HG02610 (cell line): ENCODE data around the gene HDAC4.
"Not testable (repeated sequence)": the region's sequence is repeated elsewhere in the genome, so short reads cannot be mapped to it uniquely, and the experiment has no call there.

ENCODE experiments used
- ATAC-seq: cut with Tn5 transposase; IDR thresholded peaks from one replicate; pipeline ENCODE4 v1.9.1; 2021; ENCODE audit warnings: mild to moderate bottlenecking, moderate library complexity; ENCODE audit not compliant: unreplicated experiment

Gene HDAC4

GRCh38 chr2:239180526-239181073, 220.2 kb downstream of the HDAC4 start:
- ATAC-seq: no peak

DNA sequence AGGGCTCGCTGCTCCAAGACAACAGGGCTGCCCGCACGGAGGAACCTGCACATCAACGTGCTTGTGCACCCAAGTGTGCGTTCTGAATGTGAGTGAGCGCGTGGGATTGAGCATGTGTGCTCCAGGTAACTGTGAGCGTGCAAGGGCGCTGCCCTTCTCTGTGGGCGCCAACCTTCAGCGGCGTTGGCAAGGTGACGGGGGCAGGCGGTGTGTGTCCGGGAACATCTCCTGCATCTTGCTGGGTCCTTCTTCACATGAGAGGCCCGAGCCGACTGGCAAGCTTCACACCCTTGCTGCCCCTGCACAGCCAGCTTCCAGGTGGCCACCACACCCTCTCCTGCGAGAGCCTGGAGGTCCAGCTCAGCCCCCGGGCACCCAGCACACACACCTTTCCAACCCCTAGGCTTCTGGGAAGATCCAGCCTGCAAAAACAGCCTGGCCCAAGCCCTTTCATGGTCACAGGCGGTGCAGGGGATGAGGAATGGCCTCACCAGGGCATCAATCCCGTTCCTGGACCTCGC, 220.9 kb downstream of the HDAC4 start:
- ATAC-seq: no peak

GRCh38 chr2:239178954-239179353, 221.9 kb downstream of the HDAC4 start:
- no peak for ATAC-seq

- no peak for ATAC-seq
These were observed 222.3 kb downstream of the HDAC4 start for GRCh38 chr2:239178484-239178883.

- ATAC-seq: no peak
These were observed 222.9 kb downstream of the HDAC4 start for GRCh38 chr2:239177908-239178307.

DNA sequence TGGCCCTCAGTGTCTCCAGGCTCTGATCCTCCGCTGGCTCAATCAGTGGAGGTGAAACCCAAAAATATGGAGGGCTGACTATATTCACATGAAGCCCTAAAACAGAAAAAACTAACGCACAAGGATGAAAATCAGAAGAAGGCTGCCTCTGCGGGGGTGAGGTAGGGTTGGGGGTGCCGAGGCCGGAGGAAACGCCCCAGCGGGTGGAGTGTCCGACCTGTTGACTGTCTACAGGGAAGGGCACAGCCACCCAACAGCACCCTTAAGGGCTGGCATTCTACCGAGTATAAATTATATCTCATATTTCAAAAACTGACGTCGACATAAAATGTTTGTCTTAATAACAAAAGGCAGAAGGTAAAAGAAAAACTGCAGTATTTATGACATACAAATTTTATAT, 223.5 kb downstream of the HDAC4 start:
- no peak for ATAC-seq

DNA sequence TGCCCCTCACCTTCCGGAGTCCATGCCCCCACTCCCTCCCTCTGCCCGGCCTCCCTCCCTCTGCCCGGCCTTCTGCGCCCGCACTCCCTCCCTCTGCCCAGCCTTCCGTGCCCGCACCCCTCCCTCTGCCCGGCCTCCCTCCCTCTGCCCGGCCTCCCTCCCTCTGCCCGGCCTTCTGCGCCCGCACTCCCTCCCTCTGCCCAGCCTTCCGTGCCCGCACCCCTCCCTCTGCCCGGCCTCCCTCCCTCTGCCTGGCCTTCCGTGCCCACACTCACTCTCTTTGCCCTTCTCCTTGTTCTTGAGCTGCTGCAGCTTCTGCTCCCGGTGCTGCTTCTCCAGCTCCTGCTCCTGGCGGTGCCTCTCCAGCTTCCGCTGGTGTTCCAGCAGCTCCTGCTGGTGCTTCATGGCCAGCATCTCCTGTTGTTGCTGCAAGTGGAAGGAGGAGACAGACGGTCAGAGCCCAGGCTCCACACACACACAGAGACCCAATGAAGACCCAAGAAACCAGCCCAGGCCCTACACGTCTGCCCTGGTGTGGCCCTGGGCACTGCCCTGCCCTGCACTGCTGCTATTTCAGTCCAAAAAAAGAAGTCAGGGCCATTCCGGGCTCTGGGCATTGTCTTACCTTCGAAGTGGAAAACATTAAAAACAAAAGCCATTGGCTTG, 224.5 kb downstream of the HDAC4 start:
- not testable (repeated sequence) for ATAC-seq

- no peak for ATAC-seq
These were observed 225.6 kb downstream of the HDAC4 start for GRCh38 chr2:239175181-239175580.

DNA sequence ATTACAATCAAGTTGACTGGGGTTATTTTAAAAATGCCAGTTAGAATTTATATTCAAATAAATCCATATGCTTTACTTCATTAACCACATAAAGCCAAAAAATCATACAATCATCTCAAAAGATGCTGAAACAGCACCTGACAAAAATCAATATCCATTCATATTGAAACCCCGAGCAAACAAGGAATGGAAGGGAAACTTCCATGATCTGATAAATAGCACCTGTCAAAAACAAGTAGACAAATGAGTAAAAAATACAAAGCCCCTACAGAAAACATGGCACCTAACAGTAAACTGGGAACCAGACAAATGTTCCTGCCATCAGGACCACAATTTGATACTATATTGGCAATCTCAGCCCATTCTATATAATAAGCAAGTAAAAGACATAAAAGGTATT, 227.5 kb downstream of the HDAC4 start:
- no peak for ATAC-seq

DNA sequence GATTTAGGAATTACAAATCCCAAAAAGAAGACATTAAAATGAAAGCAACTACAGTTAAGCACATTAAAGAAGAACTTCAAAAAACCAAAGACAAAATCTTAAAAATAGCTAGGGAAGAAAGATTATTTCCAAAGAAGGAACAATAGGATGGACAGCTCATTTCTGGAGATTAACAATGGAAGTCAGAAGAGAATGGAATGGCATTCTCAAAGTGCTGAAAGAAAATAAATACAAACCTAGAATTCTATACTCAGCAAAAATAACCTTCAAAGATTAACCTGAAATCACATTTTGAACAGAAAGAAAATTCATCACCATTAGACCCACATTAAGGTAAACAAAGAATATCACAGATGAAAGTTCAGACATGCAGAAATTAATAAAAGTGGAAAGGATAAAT, 229.2 kb downstream of the HDAC4 start:
- no peak for ATAC-seq

- no peak for ATAC-seq
These were observed 231.3 kb downstream of the HDAC4 start for GRCh38 chr2:239169311-239170048.

GRCh38 chr2:239168575-239168974, 232.2 kb downstream of the HDAC4 start:
- ATAC-seq: no peak

DNA sequence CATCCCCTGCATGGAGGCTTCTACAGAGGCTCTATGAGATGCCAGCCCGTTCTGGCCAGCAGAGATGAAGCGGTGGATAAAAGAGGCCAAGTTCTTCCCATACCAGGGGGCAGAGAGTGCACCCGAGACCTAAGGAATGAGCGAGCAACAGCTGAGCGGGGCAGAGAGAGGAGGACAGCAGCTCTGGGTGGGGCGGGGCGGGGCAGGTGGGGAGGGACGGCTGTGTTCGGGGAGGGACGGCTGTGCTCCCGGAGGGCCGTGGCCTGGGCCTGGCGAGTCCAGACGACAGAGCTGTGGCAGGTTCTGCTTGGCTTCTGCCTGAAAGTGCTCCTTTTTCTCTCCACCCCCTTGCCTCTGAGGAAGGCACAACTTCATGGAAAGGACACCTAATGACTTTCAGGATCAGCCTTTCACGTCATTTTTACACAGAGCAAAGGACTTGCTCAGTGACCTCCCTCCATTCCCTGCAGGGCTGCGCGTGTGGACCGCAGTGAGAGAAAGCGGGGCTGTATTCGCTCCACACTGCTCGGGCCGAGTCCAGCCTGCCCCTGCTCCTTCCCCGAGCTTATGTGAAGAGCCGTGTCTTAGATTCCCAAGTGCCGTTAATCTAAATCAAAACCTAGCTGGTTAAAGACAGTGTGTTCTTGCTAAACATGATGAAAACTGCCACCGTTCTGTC, 232.9 kb downstream of the HDAC4 start:
- no peak for ATAC-seq

- no peak for ATAC-seq
These were observed 233.7 kb downstream of the HDAC4 start for GRCh38 chr2:239167011-239167673.

- no peak for ATAC-seq
These were observed 234.5 kb downstream of the HDAC4 start for GRCh38 chr2:239166201-239166834.

- ATAC-seq: no peak
These were observed 235.5 kb downstream of the HDAC4 start for GRCh38 chr2:239165206-239165831.

DNA sequence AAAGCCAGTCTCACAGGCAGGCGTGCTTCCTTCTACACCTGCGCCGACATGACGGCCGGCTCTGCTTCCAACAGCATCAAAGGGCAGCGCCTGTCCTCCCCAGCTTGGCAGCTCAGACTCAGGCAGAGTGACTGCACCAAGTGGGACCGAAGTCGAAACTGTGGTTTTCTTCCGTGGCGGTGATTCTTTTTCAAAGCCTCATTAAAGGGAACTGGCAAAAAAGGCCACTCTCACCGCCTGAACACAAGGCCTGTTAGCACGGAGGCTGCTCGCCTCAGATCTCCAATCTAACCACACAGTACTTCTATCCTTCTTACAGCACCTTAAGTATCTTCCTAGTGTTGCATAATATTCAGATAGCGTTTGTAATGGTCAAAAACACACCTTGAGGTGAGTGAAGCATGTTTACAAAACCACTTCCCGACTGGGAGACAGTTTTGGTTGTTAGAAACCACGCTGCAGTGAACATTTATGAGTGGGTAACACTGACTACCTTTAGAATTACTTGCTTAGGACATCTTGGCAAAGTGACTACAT, 236.4 kb downstream of the HDAC4 start:
- ATAC-seq: no peak

DNA sequence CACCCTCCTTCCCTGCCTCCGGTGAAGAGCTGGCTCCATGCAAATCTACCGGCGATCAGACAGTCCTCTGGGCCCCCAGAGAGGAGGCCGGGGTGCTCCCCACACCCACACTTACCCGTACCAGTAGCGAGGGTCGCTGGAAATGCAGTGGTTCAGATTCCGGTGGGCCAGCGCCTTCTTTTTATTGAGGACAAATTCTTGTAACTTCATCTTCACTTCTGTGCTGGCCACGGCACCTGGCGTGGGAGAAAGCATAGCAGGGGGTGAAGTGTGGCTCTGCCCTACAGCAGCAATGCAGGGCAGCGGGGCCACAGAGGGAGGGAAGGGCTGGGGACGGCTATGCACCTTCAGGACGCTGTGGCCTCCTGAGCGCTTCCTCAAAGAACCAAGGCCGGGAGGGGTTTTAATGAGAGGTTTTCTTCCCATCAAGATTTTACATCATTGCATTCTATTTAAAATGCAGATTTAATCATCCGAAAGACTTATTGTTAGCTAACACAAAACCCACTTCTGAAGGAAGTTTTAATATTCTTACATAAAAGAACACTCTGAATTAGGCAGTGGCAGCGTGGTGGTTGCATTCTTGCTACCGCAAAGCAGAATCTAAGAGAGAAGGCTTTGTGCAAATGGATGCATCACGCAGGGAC, 237.0 kb downstream of the HDAC4 start:
- ATAC-seq: no peak

- no peak for ATAC-seq
These were observed 237.7 kb downstream of the HDAC4 start for GRCh38 chr2:239162976-239163687.
